VCaP (cell line): ENCODE results near the gene UFM1.
"Not testable (repeated sequence)": the region's sequence is repeated elsewhere in the genome, so short reads cannot be mapped to it uniquely, and the experiment has no call there.

Experiments
- H3K27ac ChIP-seq: fragments of 450-650 bp; 2 replicates; pipeline ENCODE4 v1.5.1; 2017
- CTCF ChIP-seq: fragments of 450-650 bp; conservative IDR thresholded peaks from 2 replicates; pipeline ENCODE4 v1.5.1; 2017; ENCODE audit warnings: mild to moderate bottlenecking, moderate library complexity

Gene UFM1

GRCh38 chr13:38366954-38367645 lies 17.4 kb downstream of the UFM1 start:
- no peak overlapping the region for H3K27ac ChIP-seq
- no peak for TF ChIP-seq CTCF

- no peak for TF ChIP-seq CTCF
Observed at GRCh38 chr13:38369058-38369457, 19.4 kb downstream of the UFM1 start.

GRCh38 chr13:38370096-38370495 lies 20.4 kb downstream of the UFM1 start:
- H3K27ac ChIP-seq: not testable (repeated sequence)

More at GRCh38 chr13:38369058-38369457, 19.4 kb downstream of the UFM1 start:
- H3K27ac ChIP-seq: no peak overlapping the region

GRCh38 chr13:38372820-38373383 lies 23.3 kb downstream of the UFM1 start:
- no peak overlapping the region for H3K27ac ChIP-seq
- TF ChIP-seq CTCF: no peak

GRCh38 chr13:38376546-38376945 lies 26.9 kb downstream of the UFM1 start:
- no peak for TF ChIP-seq CTCF
- no peak overlapping the region for H3K27ac ChIP-seq

GRCh38 chr13:38381890-38382289 lies 32.2 kb downstream of the UFM1 start:
- H3K27ac ChIP-seq: no peak overlapping the region
- TF ChIP-seq CTCF: no peak

- no peak for TF ChIP-seq CTCF
- H3K27ac ChIP-seq: no peak overlapping the region
Observed at GRCh38 chr13:38382946-38383345, 33.3 kb downstream of the UFM1 start.

- no peak for TF ChIP-seq CTCF
- no peak overlapping the region for H3K27ac ChIP-seq
Observed at GRCh38 chr13:38384171-38384570, 34.5 kb downstream of the UFM1 start.
